GM19467 (cell line): ENCODE measurements around the gene RASA2.

ENCODE experiments used
- ATAC-seq: cut with Tn5 transposase; IDR thresholded peaks from one replicate; pipeline ENCODE4 v1.9.1; 2021; ENCODE audit warnings: mild to moderate bottlenecking, moderate library complexity; ENCODE audit not compliant: unreplicated experiment

RASA2 gene

DNA sequence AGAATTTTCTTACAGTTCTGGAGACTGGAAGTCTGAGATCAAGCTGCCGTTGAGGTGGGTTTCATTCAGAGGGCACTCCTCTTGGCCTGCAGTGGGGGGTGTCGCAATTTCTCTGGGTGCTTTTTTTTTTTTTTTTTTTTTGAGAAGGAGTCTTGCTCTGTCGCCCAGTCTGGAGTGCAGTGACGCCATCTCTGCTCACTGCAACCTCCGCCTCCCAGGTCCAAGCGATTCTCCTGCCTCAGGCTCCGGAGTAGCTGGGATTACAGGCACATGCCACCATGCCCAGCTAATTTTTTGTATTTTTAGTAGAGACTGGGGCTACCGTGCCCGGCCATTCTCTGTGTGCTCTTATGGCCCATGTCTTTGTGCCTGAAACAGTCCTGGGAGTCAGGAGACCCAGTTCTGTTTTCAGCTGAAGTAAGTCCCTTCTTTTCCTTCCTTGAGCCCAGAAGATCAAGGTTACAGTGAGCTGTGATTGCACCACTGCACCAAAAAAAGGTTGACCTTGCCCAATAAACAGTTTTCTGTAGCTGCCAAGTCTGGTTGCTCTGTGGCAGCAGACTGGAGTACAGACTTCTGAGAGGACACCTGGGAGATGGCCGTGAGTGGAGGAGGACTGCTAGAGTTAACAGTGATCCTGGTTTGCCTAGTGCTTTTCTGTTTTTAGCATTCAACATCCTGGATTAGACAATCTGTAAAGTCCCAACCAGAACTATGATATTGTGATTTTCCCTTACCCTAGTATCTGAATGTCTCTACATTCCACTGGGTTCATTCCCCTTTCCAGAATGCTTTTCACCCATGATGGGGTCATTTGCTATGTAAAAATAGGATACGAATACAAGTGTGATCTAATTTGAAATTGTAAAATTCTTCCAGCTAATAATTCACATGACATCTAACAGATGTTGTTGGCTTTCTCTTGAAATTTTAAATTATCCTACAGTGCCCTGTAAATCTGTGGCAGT lies 174.7 kb downstream of the RASA2 start:
- no peak for ATAC-seq

DNA sequence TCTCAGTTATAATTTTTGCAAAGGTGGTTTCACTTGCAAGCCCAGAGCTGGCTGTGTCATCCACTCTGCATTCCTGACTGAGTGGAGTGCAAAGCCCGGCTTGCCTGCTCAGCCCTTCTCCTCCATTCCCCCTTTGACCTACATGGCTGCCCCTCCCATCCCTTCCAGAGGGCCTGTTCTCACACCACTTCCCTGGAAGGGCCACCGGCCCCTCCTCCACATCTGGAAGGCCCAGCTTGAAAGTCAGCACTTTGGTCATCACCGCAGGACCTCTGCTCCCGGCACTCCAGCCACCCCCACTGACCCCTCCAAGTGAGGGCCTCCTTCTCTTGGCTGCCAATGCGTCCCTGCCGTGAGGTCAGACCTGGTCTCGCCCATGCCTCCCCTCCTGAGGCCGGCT lies 177.2 kb downstream of the RASA2 start:
- ATAC-seq, result no peak
